HG03571 (cell line): Measurements from ENCODE around the gene CREM.

Experiments used
- ATAC-seq: cut with Tn5 transposase; IDR thresholded peaks from one replicate; pipeline ENCODE4 v1.9.1; 2021; ENCODE audit not compliant: unreplicated experiment

Gene CREM

DNA sequence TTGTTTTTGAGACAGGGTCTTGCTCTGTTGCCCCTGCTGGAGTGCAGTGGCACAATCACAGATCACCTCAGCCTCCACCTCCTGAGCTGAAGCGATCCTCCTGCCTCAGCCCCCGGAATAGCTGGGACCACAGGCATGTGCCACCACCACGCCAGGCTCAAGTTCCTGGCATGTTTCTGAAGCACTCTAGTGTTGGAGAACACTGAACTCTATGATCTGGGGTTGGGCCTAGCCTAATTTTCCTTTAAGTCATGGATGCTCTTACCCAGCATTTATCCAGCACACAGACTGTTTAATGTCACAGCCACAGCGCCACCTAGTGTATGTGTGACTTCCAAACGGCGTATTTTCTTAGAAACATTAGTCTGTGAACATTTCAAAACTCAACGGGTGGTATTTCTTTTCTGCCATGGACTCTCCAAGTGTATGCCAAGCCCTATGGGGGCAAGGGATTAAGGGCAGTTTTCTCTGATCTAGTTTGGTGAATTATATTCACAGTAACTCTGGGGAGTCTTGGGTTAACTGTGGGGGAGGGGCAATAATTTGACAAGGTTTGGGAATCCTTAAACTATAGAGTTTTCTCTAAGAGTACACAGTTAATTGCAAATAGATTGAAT is 91.8 kb downstream of the CREM start:
- ATAC-seq: peak; percentile 70

DNA sequence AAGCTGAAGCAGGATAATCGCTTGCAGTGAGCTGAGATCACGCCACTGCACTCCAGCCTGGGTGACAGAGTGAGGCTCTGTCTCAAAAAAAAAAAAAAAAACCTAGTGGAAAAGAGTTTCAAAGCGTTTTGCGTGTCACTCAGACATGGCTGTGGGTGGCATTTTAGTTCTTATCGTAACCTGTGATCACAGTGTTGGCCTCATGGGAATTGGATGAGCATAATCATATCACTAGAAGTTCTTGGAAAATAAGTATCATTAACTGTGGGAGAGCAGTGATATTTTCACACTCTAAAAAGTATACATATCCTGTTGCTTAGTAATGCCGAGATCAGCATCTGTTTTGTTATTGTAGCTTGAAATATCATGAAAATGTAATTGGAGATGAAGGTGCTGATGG is 92.6 kb downstream of the CREM start:
- no peak for ATAC-seq

DNA sequence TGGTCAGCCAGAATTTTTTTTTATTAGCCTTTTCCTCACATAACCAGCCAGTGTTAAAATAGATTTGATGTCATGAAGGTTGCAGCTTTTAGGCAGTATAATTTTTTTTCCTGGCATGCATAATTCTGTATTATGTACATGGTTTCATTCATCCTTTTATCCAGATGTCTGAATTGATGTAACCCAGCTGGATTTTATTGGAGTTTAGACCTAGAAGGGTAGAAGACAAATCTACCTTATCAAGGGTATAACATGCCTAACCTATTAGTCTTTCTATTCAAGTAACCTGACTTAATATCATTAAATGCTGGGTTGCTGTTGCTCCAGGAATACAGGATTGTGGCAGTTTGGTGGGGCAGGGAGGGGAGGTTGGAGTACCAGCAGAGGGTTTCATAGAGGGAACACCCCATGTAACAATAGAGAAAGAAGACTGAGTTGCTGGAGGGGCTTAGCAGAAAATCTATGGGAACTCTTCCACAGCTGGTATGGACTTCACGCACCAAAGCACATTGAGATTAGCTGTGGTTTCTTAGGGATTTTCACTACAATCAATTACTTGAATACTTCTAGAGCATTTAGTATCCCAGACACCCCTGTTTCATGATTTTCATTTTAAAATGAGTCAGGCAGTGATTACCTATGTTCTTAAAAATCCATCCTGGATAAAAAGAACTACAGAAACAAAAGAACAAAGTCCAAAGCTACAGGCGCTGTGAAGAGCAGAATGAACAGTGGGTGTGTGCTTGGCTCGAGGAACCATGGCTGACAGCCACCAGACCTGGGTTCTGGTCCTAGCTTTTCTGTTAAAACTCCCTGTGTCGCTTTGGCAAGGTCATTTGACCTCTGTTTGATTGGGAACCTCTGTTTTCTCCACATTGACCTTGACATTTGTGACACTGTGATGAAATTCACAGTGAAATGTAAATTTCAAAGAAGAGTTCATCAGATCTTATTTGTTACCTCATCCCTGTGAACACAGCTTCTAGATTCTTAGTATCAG is 93.5 kb downstream of the CREM start:
- no peak for ATAC-seq

DNA sequence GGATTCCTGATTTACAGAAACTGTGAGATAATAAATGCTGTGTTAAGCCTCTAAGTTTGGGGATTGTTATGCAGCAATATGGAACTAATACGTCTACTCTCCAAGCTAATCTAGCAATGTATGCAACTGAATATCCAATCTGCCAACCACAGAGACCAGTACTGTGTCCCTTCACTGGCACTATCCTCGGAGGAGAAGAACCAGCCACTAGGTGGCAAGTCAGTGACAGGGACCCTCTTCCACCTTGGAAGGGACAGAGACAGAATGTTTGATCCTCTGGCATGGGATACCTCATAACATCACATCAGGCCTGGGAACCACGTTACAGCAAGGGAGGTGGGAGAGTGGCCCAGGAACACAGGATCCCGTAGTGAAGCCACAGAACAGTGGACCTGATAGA is 96.4 kb downstream of the CREM start:
- no peak for ATAC-seq

DNA sequence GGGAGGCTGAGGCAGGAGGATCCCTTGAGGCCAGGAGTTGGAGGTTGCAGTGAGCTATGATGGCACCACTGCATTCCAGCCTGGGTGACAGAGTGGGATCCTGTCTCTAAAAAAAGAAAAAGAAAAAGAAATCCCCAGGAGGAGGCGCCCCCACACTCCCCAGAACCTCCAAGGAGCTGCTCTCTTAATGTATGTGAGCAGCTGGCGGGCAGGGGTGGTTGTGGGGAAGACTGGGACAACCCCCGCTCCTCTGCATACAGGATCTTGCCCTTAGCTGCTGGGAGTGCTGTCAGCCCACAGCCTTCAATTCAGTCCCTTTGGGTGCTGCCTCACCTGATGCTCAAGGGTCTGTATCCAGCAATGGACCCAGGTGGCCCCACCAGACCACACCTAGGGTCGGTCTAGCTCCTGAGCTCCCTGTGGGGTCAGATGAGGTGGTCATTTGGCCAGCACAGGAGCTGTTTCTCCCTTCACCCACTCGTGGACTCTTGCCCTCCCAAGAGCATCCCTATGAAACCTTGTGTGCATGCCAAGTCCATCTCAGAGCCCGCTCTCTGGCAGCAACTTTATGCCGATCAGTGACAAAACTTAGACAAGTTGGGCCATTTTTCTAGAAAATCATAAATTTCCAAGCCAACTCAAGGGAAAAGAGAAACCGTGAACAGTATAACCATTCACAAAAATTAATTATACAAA is 97.5 kb downstream of the CREM start:
- no peak for ATAC-seq

DNA sequence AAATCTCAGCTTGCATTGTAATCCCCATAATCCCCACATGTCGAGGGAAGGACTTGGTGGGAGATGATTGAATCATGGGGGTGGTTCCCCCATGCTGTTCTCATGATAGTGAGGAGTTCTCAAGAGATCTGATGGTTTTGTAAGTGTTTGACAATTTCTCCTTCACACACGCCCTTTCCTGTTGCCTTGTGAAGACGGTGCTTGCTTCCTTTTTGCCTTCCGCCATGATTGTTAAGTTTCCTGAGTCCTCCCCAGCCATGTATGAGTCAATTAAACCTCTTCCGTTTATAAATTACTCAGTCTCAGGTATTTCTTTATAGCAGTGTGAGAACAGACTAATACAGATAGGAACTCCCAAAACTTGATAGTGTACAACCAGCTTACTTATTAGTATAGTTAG is 98.6 kb downstream of the CREM start:
- no peak for ATAC-seq

DNA sequence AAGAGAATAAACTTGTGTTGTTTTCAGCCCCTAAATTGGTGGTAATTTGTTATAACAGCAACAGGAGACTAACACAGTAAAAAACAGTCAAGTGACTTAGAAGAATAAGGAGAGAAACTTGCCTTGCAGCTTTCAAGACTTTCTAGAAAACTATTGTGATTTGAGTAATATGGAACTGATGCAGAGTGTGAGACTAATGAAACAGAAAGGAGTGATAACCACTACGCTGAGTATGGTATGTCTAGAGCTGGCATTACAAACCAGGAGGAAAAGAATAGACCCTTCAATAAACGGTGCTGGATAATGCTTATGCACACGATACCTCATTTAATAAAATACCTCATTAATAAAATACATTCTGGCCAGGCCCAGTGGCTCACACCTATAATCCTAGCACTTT is 99.9 kb downstream of the CREM start:
- ATAC-seq: no peak

DNA sequence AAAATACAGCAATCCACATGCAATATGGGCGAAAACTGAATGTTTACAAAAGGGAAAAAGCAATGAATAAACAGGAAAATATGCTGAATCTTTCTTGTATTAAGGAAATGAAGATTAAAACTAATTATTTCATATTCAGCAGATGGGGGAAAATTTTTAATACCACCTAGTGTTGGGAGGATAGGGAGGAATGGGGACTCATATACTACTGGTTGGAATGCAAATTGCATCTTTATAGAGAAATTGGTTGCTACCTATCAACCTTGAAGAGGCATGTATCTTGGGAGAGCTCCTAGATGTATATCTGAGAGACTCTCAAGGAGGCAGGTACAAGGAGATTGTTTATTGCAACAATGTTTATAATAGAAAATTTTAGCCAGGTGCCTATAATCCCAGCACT is 101.4 kb downstream of the CREM start:
- no peak for ATAC-seq

DNA sequence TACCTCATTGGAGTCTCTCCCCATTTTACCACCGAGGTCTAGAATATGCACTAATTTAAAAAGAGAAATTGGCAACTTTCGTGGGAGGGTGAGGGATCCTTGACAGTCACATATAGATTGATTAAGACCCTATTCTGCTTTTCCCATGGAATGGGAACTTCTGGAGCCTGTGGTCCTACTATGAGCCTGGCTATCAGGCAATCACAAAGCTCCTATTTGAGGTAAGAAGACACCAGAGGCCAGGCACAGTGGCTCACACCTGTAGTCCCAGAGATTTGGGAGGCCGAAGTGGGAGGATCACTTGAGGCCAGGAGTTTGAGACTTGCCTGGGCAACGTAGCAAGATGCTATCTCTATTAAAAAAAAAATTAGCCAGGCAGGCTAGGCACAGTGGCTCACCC is 105.0 kb downstream of the CREM start:
- no peak for ATAC-seq

DNA sequence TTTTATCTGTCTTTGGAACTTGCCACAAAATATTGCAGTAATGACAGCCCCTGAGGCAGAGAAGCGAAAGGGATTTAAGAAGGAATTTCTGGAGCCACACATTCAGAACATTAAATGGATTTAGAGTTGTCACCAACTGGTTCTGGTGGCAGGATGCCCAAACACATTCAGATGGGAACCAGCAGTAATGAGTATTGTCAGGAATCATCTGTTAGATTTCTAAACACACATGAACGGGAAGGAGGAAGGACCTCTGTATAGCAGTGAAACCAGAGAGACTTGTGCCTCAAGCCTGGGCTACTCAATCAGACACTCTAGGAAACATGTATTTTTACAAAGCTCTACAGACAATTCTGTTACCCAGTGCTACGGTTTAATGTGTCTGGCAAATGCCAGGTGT is 105.9 kb downstream of the CREM start:
- ATAC-seq: no peak

DNA sequence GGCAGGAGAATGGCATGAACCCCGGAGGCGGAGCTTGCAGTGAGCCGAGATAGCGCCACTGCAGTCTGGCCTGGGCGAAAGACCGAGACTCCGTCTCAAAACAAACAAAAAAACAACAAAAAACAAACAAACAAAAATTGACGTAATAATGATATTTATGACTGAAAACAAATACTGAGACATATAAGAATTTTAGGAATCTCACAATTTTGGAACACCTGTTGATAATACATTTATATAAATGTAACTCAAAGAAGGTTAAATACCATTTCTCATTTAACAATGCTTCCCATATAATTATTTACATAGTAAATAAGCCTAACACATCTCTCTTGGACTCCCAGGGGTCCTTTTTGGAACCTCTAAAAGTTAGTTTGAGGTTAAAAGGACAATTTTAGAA is 107.4 kb downstream of the CREM start:
- ATAC-seq: no peak

DNA sequence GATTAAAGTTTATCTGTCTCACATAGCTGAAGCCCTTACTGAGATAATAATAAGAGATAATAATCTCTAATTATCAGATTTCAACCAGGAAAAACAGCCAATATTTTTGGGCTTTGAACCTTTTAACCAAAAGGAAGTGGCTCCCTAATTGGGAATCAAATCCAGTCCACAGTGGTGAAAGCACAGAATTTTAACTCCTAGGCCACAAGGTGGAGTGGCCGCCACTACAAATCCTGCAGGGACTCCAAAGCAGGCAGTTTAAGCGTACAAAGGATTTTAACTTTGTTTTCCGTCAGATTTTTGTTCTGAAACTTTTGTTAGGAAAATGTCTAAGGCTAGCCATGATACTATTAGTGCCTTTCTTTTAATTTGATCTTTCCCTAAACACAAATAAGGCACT is 110.1 kb downstream of the CREM start:
- ATAC-seq: no peak

DNA sequence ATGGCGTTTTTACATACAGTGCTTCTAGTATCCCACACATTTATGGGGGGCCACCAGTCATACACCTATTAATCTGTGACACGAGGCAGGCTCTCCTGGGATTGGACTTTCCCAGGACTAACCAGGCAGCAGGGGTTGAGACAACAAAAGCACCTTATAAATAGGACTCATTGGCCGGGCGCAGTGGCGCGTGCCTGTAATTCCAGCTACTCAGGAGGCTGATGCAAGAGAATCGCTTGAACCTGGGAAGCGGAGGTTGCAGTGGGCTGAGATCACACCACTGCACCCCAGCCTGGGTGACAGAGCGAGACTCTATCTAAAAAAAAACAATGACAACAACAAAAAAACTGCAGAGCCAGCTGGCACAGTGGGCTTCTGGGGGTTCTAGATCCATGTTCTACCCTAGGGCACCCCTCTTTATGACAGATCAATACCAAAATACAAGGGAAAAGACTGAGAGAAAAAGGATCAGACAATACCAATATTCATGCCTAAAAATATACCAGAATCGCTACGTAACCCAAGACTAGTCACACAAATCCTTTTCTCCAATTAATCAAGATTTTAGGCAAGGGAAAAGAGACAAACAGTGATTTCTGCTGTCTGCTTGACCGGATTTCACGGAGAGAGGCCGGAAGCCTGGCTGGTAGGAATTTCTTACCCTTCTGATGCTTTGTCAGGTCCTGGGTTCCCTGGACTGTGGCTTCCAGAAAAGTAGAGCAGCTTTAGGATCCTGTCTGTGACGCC is 111.3 kb downstream of the CREM start:
- ATAC-seq: no peak

DNA sequence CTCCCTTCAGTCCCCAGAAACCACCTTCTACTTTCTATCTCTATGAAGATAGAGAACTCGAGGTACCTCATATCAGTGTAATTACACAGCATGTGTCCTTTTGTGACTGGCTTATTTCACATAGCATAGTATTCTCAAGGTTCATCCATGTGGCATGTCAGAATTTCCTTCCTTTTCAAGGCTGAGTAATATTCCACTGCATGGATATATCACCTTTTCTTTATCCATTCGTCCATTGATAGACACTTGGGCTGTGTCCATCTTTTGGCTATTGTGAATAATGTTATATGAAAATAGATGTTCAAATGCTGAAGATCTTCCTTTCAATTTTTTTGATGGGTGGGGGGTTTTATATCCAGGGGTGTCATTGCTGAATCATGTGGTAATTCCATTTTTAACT is 117.9 kb downstream of the CREM start:
- ATAC-seq: no peak

DNA sequence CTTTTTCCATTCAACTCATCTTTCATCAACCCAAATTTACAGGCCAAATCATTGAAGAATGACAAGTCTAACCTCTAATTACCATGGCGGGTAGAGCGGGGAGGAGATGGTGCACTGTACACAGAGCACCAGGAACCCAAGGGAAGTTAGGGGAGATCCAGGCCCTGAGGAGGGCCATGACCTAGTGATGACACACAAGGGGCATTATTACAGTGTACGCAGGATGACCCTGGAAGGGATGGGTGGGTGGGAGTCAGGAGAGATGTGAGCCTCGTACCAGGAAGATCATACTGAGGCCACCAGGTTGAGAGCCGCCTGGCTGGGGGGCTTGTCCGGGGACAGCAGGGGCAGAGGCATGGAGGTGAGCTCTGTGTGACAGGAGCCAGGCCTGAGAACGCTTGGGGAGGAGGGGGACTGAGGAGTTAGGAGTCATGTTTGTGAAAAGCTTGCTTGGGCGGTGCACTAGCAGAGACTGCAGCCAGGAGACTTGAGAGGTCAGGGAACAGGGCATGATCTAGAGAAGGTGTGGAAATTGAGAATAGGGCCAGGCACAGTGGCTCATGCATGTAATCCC is 120.2 kb downstream of the CREM start:
- ATAC-seq: no peak

DNA sequence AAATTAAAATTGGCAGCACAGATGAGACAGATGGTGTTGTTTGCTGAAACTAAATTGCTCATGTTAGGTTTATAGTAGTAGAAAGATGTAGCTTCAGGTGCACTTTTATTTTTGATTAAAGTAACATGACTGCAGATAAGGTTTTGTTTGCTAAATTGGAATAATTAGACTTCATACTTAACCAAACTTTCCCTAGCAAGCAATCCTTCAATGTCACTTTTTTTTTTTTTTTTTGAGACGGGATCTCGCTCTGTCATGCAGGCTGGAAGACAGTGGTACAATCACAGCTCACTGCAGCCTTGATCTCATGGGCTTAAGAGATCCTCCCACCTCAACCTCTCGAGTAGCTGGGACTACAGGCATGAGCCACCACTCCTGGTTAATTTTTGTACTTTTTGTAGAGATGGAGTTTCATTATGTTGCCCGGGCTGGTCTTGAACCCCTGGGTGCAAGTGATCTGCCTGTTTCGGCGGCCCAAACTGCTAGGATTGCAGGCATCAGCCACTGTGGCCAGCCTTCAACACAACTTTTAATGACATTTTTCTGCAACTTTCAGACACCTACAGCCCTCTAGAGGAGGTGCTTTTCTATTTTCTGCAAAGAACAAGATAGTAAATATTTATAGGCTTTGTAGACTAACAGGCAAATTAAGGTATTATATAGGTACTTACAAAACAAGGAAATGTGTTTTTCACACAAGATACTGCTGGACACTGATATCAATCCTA is 124.9 kb downstream of the CREM start:
- ATAC-seq: no peak

DNA sequence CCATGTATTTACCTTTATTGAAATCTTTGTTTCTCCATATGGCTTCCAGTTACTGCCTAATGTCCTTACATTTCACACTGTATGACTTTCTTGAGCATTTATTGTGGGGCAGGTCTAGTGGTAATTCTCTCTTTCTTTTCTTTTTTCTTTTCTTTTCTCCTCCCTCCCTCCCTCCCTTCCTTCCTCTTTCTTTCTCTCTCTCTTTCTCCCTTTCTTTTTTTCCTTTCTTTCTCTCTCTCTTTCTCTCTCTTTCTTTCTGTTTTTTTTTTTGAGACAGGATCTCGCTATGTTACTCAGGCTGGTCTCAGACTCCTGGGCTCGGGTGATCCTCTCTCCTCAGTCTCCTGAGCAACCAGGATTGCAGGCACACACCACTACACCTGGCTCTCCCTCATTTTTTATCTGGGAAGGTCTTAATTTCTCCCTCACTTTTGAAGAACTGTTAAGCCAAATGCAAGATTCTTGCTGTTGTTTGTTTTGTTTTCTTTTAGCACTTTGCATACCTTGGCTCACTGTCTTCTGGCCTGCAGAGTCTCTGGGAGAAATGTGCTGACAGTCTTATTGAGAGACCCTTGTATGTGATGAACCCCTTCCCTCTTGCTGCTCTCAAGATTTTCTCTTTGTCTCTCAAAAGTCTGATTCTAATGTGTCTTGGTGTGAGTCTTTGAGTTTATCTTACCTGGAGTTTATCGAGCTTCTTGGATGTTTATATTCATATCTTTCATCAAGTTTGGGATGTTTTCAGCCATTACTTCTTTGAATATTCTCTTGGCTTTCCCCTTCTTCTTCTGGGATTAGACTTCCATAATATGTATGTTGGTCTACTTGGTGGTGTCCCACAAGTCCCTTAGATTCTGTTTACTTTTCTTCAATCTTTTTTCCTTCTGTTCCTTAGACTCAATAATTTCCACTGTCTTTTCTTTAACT is 130.7 kb downstream of the CREM start:
- no peak for ATAC-seq

DNA sequence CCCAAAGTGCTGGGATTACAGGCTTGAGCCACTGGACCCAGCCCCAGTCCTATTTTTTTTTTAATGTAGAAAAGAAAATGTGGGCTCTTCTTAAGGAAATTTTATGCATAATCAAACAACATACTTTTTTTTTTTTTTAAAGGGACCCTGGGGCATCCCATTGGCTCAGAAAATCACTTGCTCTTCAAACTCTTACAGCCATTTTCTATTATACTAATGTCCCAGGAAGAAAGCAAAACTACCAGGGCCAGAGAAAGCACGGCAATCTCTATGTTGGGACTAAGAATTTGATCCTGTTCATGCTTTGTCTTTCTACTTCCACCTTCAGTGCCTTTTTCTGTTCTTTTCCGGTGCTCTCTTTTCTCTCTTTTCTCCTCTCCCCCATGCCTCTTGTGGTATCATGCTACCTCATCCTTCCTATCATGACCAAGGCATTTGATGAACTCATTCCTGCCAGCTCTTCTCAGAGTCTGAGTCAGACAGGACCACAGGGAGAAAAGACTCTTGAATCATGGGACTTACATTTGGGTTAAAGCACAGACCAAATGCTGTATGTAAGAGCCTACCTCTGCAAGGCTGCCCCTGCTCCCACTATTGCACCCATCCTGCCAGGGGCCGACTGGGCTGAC is 133.2 kb downstream of the CREM start:
- ATAC-seq: no peak

DNA sequence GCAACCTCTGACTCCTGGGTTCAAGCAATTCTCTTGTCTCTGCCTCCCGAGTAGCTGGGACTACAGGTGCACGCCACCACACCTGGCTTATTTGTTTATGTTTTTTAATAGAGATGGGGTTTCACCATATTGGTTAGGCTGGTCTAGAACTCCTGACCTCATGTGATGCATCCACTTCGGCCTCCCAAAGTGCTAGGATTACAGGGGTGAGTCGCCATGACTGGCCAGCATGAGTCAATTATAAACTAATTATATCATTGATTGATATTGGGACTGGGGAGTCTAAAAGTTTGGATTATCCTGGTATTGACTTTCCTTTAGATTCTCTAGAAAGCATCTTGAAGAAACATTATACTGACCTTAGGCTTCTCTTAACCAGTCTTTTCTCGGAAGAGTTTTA is 135.8 kb downstream of the CREM start:
- no peak for ATAC-seq
